Inflammatory macrophage treated with lipopolysaccharide for 4 hours (primary cell): ENCODE measurements around the gene PRAME.
A peak's percentile ranks its signal among the peaks of the same experiment; 100 is the strongest.

Experiments
- DNase-seq: peaks from one replicate; pipeline ENCODE4 v3.0.0-alpha.2; 2020

PRAME gene

DNA sequence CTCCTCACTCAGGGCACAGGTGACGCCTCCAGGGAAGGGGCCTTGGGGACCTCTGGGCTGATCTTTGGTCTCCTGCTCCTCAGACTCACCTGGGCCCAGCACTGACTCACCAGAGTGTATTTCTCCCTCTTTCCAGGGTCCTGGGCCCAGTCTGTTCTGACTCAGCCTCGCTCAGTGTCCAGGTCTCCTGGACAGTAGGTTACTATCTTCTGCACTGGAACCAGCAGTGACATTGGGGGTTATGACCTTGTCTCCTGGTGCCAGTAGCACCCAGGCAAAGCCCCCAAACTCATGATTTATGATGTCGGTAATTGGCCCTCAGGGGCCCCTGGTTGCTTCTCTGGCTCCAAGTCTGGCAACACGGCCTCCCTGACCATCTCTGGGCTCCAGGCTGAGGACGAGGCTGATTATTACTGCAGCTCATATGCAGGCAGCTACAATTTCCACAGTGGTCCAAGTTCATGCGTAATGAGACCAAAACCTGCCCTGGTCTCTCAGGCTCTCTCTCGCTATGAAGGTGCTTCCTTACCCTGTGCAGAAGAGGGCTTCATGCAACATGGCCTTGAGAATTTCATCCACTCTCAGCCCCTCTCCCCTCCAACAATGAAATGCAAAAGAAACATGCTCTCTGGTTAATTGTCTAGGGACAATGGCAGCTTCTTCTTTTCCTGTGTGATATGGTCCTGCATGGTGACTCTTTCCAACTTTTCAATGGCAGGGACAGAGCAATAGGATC is 21.0 kb upstream of the PRAME start:
- no peak for DNase-seq

DNA sequence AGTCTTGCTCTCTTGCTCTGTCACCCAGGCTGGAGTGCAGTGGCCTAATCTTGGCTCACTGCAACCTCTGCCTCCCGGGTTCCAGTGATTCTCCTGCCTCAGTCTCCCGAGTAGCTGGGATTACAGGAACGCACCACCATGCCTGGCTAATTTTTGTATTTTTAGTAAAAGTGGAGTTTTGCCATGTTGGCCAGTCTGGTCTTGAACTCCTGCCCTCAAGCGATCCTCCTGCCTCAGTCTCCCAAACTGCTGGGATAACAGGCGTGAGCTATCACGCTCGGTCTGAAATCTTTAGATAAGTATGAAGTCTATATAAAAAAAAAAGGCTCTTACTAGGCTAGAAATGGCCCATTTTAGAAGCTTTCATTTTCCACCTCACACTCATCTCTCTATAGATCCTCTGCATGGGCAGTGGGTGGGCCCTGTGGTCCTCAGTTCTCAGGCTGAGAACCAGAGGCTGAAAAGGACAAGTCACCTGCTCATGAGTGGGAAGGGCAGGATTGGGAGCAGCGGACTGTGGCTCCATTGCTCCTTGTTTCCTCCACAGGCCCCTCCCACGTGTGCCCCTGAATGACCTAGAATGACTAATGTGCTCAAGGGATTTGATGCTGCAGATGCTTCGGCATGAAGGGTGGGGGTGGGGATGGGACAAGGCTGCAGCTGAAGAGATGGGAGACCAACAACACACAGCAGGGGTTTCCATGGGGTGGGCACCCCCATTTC is 19.8 kb upstream of the PRAME start:
- peak; percentile 41 for DNase-seq

DNA sequence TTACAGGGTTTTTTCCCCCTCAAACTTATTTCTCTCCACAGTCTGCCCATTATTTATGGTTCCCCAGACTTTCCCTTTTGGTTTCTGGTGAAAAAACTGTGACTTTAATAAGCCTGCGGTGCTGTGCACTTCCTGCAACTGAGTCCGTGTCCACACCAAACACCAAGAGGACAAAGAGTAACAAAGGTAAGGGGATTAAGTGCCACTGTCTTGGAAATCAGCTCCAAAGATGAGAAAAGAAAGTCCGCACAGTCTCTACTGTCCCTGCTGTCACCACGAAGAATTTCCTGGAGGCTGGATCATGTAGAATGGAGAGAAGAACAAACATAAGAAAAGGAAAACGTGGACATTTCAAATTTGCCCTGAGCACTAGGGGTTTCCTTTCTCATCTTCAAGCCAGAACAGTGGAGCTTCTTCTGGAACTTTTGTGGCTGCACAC is 17.9 kb upstream of the PRAME start:
- DNase-seq: no peak

DNA sequence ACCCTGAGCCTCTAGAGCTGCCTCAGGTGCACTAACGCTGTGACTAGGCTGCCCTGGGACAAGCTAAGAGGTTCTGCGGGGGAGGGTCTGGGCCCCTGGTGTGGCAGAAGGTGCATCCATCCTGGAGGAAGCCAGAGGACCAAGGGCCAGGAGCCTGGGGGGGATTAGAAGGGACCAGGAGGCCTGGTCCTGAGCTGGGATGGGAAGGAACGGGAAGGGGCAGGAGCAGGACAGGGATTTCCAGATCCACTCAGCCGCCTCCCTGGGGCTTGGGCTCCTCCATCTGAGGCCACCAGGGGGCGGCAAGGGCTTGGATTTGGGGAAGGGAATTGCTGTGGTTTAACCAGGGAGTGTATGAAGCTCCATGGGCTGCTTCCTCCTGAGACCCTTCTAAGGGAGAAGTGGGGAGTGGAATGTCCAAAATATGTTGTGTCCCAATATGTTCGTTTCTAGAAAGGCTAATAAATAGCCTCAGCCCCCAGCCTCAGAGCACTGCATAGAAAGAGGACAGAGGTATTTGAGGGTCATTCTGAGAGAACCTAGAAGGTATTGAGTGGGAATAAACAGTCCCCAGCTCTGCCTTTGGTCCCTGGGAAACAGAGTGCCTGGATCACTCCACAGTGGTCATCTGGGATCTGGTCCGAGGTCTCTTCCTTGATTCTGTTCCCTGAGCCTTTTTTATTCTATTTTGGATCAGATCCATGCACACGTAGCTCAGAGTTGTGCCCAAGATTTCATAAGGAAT is 17.4 kb upstream of the PRAME start:
- DNase-seq: peak; percentile 39

DNA sequence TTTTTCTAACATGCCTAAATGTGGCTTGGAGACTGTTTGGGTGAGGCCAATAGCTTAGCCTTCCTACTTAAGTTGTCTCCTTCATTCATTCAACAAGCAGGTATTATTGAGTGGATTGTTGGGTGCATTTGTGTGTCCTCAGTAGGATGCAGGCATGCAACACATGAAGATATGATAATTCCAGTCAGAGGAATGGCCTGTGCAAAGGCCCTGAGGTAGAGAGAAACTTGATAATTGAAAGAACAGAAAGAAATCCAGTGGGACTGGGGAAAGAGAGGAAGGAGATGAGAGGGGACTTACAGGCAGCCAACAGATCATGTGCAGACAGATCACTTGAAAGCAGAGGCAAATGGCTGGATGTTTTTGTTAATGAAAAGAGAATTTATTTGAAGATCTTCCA is 15.3 kb upstream of the PRAME start:
- no peak for DNase-seq

DNA sequence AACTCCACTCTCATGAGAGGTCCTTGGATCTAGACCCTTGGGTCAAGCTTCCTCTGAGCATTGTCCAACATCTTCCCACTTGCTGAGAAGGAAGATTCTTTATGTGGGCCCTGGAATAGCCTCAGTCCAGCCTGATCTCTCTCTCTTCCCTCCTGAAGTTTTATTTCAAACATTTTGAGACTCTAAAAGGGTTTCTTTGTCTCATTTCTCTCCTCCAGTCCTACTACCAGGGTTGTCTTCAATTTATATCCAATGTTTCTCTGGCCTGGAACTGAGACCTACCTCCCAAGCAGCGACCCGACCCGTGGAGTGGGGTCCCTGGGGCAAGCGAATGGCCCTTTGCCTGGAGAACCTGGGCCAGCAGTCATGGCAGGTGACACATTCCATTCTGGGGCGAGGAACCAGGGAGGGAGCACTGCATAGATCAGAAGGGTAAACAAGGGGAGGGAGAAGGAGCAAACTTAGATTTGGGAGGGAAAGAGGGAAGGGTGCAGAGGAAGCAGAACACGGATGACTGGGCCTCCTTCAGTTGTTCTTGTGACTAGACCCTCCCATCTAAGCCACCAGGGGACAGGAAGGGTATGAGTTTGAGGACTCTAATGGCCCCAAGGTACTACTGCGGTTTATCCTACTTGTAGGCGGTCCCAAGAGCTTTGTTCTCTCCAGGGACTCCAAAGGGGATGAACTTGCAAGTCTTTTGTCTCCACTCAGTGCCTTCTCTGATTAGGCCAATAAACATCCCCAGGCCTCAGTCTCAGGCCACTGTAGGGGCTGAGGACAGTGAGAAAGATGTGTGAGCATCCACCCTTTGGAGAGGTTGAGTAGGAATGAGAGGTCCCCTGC is 14.2 kb upstream of the PRAME start:
- no peak for DNase-seq

DNA sequence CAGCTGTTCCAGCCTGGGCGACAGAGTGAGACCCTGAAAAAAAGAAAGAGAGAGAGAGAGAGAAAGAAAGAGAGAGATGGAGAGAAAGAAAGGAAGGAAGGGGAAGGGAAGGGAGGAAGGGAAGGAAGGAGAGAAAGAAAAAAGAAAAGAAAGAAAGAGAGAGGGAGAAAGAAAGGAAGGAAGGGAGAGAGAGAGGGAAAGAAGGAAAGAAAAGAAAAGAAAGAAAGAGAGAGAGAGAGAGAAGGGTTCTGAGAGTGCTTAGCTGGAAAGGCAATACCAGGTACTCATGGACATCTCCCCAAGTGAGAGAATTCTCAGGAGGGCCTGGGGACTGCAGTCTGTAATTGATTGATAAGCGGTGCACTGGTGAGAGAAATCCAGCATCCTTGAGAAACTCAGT is 12.8 kb upstream of the PRAME start:
- DNase-seq: no peak

DNA sequence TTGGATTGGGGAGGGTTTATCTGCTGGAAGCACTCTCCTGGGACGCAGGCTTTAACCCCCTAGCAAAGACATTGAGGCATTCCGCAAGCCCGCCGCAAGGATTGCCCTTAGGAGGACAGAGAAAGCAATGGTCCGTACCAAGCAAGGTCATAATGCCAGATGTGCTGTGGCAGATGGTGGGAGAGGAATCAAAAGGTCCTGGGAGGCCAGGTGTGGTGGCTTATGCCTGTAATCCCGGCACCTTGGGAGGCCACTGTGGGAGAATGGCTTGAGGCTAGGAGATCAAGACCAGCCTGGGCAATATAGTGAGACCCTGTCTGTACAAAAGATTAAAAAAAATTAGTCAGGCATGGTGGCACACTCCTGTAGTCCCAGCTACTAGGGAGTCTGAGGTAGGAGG is 12.4 kb upstream of the PRAME start:
- no peak for DNase-seq

DNA sequence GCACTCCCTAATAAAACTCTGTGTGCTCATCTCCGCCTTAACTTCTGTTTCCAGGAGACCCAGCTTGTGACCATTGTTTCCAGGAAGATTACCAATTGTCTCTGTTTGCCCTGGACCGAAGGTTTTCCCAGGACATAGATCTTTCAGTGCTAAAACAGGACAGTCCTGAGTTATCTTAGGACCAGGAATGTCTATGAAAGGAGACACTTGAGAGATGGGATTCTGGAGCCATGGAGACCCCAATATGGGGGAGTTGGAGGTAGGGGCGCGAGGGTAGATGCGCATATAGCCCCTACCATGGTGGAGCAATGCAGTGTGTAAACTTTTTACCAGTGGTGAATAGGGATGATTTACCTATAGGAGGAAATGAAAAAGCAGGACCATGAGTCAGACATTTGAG is 10.2 kb upstream of the PRAME start:
- DNase-seq: no peak

DNA sequence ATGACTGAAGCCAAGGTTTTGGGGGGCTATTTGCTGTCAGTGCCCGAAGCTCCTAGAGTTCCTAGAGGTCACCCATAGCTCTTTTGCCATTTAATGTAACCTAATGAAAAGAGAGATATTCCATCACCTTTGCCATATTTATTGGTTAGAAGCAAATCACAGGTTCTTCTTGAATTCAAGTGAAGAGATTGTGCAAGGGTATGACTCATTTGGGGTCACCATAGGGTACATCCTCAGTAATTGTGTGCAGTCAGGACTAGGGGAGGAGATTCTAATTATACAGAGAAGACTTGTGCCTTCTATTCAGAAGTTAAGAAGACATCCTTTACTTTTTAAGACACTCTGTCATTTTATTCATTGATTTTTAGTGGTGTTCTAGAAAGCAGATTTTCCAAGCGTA is 6.9 kb upstream of the PRAME start:
- peak; percentile 37 for DNase-seq

DNA sequence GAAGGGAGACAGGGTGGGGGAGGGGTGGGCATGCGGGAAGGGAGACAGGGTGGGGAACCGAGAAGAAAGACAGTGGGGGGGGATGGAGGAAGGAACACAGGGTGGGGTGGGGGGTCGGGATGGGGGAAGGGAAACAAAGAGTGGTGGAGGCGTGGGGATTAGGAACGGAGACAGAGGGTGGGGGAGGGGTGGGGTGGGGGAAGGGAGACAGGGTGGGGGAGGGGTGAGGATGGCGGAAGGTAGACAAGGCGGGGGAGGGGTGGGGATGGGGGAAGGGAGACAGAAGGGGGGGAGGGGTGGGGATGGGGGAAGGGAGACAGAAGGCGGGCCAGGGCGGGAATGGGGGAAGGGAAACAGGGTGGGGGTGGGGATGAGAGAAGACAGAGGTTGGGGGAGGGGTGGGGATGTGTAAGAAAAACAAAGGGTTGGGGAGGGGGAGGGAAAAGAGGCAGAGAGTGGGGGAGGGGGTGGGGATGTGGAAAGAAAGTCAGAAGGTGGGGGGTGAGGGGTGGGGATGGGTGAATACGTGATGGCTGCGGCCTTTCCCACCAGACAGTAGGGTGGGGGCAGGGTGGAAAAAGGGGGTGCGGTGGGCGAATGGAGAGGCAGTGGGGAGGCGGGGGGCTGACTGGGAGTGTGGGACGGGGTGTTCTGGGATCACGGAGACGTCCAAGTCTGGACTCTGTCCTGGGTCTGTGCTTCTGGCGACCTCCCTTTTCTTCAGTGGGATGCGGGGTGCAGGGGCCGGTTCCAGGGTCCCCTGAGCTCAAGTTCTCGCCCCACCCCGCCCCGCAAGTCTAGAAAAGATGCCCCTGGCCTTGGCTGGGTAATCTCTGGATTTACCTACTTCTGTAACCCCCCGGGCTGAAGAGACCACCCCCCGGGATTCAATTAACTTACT is 744 bp downstream of the PRAME start:
- no peak for DNase-seq

DNA sequence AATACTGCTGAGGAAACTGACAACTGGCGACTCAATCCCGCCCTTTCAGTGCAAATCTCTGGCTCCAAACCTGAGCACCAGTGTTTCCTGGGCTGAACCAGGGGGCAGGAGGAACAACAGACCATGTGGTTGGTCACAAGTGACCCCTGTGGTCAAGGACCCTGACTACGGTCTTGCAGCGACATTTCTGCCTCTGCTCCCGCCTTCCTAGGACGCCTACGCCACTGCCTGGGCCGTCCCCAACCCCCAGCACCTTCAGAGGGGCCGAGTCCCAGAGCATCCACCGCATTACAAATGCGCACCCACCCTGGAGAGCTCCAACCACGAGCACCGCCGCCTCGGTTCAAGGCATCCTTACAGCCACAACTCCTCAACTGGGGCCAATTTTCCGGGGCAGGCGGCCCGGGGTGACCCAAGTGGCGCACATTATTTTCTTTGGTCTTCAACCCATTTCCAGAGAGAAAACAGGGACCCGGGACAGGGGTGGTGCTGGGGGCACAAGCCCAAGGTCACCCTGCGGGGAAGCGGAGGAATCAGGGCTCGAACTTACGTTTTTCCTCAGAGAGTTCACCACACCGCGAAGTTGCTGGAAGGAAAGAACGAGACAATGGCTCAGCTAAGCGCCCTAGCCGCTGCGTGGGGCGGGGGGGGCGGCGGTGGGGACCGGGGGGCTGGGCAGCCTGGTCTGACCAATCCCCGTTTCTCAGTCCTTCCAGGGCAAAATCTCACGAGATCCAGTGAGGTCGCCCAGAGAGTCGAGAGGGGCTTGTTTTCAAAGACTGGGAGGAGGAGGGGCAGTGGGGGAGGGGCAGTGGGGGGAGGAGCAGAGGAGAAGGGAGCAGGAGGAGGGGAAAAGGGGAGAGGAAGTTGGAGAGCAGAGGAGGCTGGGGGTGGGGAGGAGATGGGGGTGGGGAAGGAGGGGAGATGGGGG is 1.8 kb downstream of the PRAME start:
- DNase-seq: no peak

DNA sequence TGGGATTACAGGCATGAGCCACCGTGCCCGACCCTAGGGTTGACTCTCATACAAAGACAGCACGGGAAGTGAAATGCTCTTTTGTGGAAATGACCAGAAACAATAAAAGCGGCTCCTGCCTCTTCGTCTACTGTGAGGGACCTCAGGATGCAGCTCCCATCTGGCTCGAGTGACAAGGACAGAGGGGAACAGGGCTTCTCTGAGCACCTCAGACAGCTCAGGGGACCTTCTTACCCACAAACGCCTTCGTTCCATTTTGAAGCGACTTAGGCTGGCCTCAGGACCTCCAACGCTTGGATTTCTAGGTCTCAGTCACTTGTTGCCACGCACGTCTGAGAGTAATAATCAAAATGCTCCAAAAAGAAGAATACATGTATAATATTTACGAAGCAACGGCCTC is 2.5 kb downstream of the PRAME start:
- DNase-seq: no peak

DNA sequence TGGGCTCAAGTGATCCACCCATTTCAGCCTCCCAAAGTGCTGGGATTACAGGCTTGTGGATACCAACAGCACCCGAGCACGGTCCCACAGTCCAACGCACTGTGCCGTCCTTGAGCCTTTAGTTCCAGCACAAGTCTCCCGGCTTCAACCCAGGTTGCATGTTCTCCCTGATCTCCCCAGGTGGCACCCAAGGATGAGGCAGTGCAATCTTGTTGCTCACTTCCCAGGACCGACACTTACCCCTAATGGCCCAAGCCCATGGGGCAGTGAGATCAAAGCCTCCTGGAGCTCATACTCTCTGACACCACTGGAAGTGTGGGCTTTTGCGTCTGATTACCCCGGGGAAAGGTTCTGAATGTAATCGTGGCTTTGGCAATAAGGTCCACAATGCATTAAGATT is 3.5 kb downstream of the PRAME start:
- no peak for DNase-seq

DNA sequence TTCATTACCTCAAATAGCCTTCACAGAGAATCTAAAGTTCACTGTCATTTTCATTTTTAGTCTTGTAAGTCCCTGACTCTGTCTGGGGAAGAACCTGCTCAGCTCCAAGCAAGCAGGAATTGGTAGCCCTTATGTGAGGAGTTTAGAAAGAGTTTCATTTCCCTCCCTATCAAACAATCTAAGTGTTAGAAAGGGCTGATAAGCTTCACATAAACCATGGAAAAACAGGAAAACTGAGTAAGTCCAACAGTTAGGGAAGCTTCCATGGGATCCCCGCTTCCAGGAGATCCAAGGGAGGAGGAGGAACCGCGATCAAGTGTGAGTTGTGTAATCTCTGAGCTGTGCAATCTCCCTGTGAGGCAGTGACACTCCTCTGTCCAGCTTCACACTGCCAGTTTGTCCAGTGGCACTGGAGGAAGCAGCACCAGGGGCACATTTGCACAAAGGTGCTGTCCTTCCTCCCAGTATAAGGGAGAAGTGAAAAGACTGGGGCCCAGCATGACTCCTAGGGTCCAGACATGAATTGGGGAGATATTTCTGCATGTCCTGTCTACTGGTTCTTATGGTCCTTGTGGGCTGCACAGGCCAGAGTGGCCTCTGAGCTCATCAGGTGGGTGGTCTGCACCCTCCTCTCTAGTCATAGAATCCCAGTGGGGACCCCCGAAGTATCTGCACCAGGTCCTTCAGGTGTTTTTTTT is 4.3 kb downstream of the PRAME start:
- peak; percentile 46 for DNase-seq

DNA sequence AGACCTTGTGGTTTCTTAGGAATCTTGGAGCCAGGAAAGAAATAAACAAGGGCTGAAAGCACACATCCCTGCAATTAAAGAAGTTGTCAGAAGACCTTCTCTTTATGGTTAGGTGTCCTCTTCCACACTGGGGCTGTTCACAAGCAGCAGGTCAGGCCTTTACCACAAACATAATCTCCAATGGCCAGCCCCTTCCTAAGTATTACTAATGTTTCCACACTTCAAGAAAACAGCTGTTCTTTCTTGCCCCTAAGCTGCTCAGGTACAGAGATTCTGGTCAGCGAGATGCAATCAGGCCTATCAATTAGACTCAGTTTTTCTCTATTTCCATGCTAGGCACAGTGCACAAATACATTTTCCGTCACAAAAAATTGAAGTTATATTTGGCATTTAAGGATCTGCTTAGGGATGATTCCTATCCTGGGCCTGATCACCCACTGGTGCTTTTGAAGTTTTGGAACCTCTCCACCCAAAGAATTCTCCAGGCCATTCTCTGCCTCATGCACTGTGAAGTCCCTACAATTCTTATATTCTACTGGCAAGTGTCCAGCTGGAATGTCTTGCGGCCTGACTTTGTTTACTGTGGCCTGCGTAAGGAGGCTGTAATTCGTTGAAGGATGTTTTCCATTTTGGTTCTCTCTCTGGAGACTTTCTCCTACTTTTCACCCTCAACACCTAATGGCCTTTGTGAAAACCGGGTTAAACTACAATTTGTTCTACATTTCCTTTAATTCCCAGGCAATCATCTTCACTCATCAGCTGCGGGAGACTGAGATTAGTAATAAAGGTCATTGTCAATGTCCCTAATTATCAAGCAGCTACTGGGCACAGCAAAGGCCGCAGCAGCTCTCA is 5.1 kb downstream of the PRAME start:
- DNase-seq: no peak

DNA sequence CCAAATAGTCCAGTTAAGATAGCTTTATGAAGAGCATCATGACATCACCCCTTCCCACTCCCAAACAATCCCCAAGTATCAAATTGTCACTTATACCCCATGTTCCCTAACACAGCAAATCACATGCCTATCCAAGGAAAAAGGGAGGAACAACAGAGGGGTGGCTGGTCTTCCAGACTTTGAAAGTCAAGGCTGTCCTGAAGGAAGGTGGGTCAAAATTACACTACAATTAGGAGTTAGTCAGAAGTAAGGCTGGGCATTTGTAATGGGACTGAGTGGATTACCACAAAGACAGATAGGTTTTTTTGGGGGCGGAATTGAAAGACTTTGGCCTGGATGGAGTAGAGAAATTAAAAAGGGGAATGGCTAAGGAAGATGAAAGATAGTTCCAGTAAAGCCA is 5.9 kb downstream of the PRAME start:
- DNase-seq: no peak

DNA sequence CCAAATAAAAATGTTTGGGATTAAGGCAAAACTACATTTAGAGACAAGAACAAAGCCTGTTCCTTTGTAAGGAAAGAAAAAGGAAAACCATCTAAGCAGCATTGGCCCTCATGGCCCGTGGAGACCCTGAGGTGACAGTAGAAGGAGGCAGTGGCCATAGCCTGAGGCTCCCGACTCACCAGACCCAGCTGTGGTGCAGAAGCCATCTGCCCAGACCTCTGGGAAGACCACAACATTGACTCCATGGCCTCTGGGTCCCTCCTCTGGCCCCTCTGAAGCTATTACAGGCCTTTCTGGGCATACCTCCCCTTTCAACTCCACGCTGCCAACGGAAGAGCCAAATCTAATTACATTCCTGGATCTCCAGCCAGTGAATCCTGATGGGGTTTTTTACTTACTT is 6.4 kb downstream of the PRAME start:
- no peak for DNase-seq

DNA sequence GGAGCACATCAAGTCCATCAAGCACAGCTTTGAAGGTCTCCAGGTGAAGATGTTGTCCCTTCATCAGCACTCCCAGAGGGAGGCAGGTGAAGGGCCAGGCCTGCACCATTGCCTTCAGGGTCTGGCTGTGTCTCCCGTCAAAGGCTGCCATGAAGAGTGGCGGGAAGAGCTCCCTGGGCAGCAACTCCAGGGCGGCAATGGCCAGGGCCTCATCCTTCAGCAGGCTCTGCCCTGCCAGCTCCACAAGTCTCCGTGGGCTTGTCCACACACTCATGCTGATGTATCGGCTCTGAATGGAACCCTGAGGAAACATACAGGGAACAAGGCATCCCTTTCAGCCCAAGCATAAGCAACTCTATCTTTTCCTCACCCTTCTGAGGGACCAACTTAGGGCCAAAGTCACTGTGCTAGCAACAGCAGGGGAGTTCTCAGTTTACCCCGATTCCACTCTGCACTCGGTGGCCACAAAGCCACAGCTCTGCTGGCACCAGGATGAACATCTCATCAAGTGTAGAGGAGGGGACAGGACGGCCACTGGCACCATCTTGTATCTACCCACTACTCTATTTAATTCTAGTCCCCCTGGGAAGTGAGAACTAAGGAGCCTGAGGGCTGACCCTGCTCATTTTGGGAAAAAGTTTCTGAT is 8.2 kb downstream of the PRAME start:
- DNase-seq: no peak
